Glomerular visceral epithelial cell (primary cell): ENCODE measurements around the gene NFKBIA.
A peak's percentile ranks its signal among the peaks of the same experiment; 100 is the strongest.
"Not testable (repeated sequence)": the region's sequence is repeated elsewhere in the genome, so short reads cannot be mapped to it uniquely, and the experiment has no call there.

Source experiments
- DNase-seq: peaks from one replicate; pipeline ENCODE4 v3.0.0-alpha.2; 2016; ENCODE audit errors: extremely low spot score

The NFKBIA gene

DNA sequence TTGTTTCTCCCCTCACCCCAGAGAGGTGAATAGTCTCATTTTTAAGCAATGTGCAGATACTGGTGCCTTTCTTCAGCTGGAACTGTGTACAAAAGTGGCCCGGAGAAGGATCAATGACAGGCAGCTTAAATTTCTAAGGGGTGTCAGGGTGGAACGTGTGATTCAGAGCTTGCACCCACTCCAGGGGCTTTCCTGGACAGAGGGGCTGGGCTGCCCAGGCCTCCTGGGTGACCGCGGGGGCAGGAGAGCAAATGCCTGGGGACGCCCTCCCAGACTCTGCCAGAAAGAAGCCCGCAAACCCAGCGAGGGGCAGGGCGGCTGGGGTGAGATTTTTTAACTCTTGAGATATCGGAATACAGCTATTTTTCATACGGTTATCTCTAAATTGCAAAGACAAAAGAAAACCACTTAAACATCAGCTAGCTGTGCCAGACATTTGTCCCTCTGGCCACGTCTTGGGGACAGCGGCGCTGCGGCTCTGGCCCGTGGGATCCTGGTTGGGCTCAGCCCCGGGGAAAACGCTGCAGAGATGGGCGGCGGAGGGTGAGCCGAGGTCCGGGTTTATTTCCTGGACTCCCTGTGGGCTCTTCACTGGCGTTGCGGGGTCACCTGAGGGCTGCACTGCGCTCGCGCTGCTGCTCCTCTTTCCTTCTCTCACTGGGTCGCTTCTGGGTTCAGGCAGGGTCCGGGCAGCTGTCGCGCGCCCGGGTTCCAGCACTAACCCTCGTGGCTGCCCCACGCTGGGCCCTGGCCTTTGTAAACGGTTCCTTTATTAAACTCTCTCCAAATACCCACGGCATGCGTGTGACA lies 35.8 kb downstream of the NFKBIA start:
- DNase-seq, result peak; percentile 41

DNA sequence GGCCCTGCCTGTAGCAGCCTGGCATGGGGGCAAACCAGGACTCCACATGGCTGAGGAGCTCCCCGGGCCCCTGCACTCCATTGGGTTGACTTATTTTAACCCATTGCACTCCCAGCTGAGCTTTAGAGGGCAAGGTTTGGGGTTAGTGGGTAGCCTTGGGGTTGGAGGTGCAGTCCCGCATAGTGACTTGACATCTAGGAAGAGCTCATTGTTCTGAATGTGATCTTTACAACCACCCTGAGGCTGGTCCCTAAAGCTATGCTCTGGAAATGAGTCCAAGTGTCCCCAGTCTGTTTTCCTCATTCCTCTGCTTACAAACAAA lies 36.4 kb downstream of the NFKBIA start:
- DNase-seq, result no peak

DNA sequence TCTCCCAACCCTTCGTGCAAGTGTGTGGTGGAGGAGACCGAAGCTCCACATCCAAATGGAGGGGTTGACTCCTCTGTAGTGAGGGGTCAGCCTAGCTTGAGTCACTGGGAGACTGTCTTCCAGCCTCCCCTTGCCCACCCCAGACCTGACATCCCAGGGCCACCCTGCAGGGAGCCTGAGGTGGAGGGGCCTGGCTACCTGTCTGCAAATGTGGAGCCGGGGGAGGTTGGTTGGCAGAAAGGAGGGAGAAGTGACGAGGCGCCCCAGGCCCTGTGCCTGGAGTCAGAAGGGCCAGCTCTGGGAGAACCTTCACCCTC lies 37.5 kb downstream of the NFKBIA start:
- no peak for DNase-seq

DNA sequence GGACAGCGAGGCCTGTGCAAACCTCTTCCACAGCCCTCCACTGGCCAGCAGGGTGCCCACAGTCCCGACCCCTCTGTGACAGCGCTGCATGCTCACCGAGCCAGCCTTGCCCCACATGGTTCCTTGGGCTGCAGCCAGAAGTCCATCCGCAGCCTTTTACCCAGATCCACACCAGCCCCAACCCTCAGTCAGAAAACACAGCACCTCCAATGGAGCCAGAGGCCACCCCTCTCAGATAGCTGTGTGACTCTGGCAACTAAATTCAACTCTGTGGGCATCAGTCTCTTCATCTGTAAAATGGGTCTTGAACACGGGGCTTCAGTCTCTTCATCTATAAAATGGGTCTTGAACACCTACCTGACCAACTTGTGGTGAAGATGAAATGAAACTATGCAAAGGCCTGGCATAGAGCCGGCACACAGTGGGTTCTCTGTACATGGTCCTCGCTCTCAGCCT lies 38.0 kb downstream of the NFKBIA start:
- no peak for DNase-seq

DNA sequence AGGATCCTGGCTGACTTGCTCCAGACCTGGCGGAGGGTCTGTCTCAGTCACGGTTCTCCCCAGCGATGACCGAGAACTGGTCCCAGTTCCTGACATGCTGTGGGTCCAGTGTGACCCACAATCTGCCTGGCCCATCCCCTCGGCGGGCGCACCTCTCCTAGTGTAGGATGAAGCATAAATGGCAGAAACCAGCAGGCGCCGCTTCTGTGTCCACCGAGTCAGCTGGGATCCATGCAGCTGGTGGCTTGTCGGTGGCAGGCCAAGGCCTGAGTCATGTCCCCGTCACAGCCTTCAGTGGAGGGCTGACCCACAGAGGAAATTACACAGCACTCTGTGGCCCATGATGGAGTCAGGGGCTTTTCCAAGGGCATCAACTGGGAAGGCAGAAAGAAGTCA lies 38.5 kb downstream of the NFKBIA start:
- peak; percentile 28 for DNase-seq

DNA sequence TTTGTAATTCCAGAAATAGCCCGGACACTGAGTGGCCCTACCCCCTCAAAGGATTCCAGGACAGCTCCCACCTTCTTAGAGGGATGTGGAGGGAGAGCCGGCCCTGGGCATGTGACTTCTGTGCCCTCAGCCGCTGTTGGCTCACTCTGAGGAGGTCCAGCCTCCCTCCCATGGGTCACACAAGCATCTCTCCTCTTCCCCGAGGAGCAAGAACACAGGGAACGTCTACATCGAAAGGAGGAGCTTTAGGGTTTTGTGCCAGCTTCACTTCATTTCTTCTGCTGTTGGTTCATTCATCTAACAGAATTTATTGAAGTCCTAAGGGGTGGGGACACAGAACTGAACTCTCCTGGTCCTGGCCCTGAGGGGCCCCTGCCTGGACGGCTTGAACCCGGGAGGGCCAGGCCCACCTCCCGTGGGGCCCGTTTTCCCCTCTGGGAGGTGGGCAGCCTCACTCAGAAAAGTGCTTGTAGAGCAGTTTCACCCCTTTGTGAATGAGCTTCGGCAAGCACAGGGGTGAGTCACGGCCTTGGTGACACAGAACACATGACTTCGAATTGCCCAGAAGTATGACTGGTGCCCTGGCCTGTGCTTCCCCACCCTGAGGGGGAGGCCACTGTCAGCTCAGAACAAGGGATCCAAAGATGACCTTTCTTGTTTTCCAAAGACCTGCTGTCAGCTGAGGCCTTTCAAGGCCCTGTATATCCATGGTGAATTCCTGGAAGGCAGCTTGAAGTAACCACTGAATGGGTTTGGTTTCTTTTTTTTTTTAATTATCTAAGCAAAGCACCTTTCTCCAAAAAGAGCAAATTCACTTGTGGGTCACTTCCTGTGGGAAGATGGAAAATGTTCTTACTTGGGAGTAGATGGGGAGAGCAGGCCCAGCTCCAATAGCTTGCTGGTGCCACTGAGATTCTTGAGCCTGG lies 39.2 kb downstream of the NFKBIA start:
- DNase-seq, result peak; percentile 78

GRCh38 chr14:35362911-35363374 lies 41.6 kb downstream of the NFKBIA start:
- DNase-seq, result no peak

- no peak for DNase-seq
Observed at GRCh38 chr14:35362450-35362849, 42.1 kb downstream of the NFKBIA start.

DNA sequence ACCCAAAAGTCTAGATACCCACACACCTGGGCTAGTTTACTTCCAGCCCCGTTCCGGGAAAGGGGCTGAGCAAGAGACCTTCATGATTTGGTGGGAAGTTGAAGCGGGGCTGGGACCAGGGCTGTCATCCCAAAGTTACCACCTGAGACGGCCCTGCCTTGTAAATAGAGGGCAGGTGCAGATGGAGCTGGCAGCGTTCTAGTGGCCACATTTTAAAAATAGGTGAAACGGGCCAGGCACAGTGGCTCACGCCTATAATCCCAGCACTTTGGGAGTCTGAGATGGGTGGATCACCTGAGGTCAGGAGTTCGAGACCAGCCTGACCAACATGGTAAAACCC lies 43.4 kb downstream of the NFKBIA start:
- no peak for DNase-seq

DNA sequence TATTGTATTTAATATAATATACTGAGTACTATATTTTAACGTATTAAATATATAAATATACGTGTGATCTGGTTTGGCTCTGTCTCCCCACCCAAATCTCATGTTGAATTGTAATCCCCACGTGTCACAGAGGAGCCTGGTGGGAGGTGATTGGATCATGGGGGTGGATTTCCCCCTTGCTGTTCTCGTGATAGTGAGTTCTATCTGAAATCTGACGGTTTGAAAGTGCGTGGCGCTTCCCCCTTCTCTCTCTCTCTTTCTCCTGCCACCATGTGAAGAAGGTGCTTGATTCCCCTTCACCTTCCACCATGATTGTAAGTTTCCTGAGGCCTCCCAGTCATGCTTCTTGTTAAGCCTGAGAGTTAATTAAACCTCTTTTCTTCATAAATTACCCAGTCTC lies 44.9 kb downstream of the NFKBIA start:
- DNase-seq, result not testable (repeated sequence)

GRCh38 chr14:35355981-35356841 lies 48.3 kb downstream of the NFKBIA start:
- DNase-seq, result no peak

DNA sequence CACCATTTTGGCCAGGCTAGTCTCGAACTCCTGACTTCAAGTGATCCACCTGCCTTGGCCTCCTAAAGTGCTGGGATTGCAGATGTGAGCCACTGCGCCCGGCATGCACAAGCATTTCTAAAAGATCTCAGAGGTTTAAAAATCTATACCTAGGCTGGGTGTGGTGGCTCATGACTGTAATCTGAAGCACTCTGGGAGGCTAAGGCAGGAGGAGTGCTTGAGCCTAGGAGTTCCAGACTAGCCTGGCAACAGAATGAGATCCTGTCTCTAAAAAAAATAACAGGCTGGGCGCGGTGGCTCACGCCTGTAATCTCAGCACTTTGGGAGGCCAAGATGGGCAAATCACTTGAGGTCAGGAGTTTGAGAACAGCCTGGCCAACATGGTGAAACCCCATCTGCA lies 49.3 kb downstream of the NFKBIA start:
- DNase-seq, result not testable (repeated sequence)

GRCh38 chr14:35353409-35354172 lies 51.0 kb downstream of the NFKBIA start:
- DNase-seq, result no peak

DNA sequence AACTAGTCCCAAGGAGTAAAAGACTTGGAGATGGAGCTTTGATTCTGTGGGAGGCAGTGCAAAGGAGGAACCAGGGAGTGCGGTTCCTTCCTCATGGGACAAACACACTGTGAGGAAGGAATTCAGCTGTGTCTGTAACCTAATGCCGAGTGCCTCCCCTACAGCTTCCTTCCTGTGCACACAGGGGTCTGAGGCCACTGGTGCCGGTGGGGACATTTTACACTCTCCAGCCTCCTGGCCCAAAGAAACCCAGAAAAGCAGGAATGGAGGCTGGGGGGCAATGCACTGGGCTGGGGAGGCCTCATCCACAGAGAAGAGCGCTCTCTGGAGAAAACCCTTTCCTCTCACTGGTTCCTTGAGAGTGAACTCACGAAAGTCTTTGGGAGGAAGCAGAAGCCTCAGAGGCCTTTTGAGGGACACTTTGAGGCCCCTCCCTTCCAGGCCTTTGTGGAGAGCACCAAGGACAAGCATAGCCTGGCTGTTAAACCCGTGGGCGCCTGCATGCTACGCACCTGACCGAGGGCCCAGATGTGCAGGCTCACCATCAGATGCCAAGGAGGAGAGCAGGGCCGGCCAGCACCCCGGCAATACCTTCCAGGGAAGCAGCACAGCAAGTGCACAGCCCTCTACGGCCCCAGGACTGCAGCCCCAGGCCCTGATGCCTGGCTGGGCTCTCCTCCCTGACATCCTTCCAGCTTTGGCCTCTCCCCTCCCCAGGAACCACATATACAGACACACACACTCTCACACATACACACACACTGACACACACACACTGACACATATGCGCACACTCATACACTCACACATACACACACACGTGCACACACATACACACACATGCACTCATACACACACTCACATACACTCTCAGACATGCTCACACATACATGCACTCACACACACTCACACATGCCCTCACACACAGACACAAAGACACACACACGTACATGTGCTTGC lies 52.0 kb downstream of the NFKBIA start:
- DNase-seq, result no peak

- DNase-seq, result no peak
Observed at GRCh38 chr14:35351897-35352273, 52.7 kb downstream of the NFKBIA start.
